Measurements from ENCODE around the gene SYNE1. TPM values are rescaled to one million over a fixed set of nuclear protein-coding genes. Genes with fewer than 3 reads are reported as not detected.

The SYNE1 gene
- total and polyA plus RNA-seq, 2 of the 8 experiments (the other 6 are each of a cell fraction or from before 2014, with no cell fraction given): 2.8 to 5.5 TPM

- no peak overlapping the region for H2AK5ac ChIP-seq (ENCODE audit: low read depth, low read length)
- no peaks in the 10 kb centered on the region; the same call in 1 of the 2 replicates for H3K23me2 ChIP-seq (ENCODE audit: low read depth, low read length)
- no peaks in the 10 kb centered on the region for H3K79me1 ChIP-seq (ENCODE audit: low read depth, low read length)
- H3K18ac ChIP-seq (ENCODE audit: extremely low read depth, low read length): no peak overlapping the region
- no peak overlapping the region for H3K4me2 ChIP-seq (ENCODE audit: insufficient read depth in 1 of 2, low read depth in 2 of 2, low read length in 2 of 2)
- no peak for TF ChIP-seq SAP30 (IDR thresholded peaks at IDR 0.05; ENCODE audit: insufficient read depth, insufficient replicate concordance, low read length)
- TF ChIP-seq E2F6 (IDR thresholded peaks at IDR 0.05): no peak
- no peak for TF ChIP-seq TCF12 (IDR thresholded peaks at IDR 0.05; ENCODE audit: low read depth, low read length)
- no peak for TF ChIP-seq CBX8 (IDR thresholded peaks at IDR 0.05; ENCODE audit: borderline replicate concordance, low read depth, low read length)
- no peak for TF ChIP-seq ATF3 (IDR thresholded peaks at IDR 0.05; ENCODE audit: insufficient read depth, low read depth, low read length)
- no peak for TF ChIP-seq FOSL1 (IDR thresholded peaks at IDR 0.05; ENCODE audit: insufficient read depth, low read depth, low read length)
- TF ChIP-seq JUND (IDR thresholded peaks at IDR 0.05; ENCODE audit: low read length): no peak
- no peak for TF ChIP-seq BCL11A (IDR thresholded peaks at IDR 0.05; ENCODE audit: low read depth in 2 of 2, low read length in 2 of 2)
- no peak for TF ChIP-seq POLR2AphosphoS5 (IDR thresholded peaks at IDR 0.05; ENCODE audit: low read depth, low read length)
- TF ChIP-seq SIRT6 (IDR thresholded peaks at IDR 0.05; ENCODE audit: low read length): no peak
- no peak for TF ChIP-seq TBP (IDR thresholded peaks at IDR 0.05; ENCODE audit: low read depth, low read length)
- no peak for TF ChIP-seq TAF7 (optimal IDR thresholded peaks at IDR 0.05; ENCODE audit: borderline replicate concordance, low read depth, low read length)
- H2BK120ac ChIP-seq (replicated peaks; ENCODE audit: low read depth, low read length): no peak overlapping the region
- DNase-seq (ENCODE audit: low read depth in 1 of 2, low spot score in 2 of 2) (no peak), FAIRE-seq (no peak)
- no peak overlapping the region for H4K5ac ChIP-seq (ENCODE audit: insufficient read length, low read depth, low read length)
- no peaks in the 10 kb centered on the region for H3K79me2 ChIP-seq (ENCODE audit: control insufficient read depth in 1 of 2, insufficient read depth in 2 of 2, low read length in 2 of 2)
- no peak overlapping the region for H2BK15ac ChIP-seq (ENCODE audit: low read length)
- H3K9me3 ChIP-seq (ENCODE audit: insufficient read depth in 2 of 2, low read depth in 1 of 2, low read length in 1 of 2): no peaks in the 10 kb centered on the region
- H2BK5ac ChIP-seq (ENCODE audit: low read depth, low read length): no peak overlapping the region
- no peak overlapping the region for H2BK20ac ChIP-seq (ENCODE audit: low read length)
- ChIA-PET POLR2A (ENCODE audit: partially characterized antibody) (no interaction called here), CTCF (ENCODE audit: partially characterized antibody) (interaction anchor here (5.0 kb wide), 1 partner anchor 11 kb away, joined by 20 read pairs; no protein-coding TSS in a partner anchor)
- no peak overlapping the region for H3K14ac ChIP-seq (ENCODE audit: insufficient read length)
- H4K91ac ChIP-seq (replicated peaks; ENCODE audit: insufficient read length, low read length): no peak overlapping the region
- 93% methylated on average over 4 of the region's 4 CpGs; no CpG with 5 or more reads in 1 of the 2 experiments for WGBS, 2 experiments (ENCODE audit: extremely low coverage in 1 of 2, insufficient coverage in 1 of 2, insufficient read length in 1 of 2, insufficient replicate concordance in 2 of 2, low coverage in 1 of 2, low lambda C conversion rate in 2 of 2, missing lambda C conversion rate in 1 of 2)
- no peak overlapping the region for H2AFZ ChIP-seq (ENCODE audit: low read length)
- no peak overlapping the region for H3K9ac ChIP-seq (replicated peaks in 1 of 4; ENCODE audit: extremely low read depth in 1 of 4, low read depth in 3 of 4, low read length in 3 of 4)
- no peak overlapping the region for H3K27ac ChIP-seq (ENCODE audit: low read depth, low read length)
- H2BK12ac ChIP-seq (ENCODE audit: low read depth, low read length): no peak overlapping the region
- H3K36me3 ChIP-seq (ENCODE audit: control insufficient read depth in 2 of 4, insufficient read depth in 4 of 4, low read length in 3 of 4): no peaks in the 10 kb centered on the region
- no peaks in the 10 kb centered on the region for H4K20me1 ChIP-seq (replicated peaks in 1 of 2; ENCODE audit: control insufficient read depth in 1 of 2, insufficient read depth in 2 of 2, low read length in 2 of 2)
- no peak overlapping the region for H3K56ac ChIP-seq (replicated peaks; ENCODE audit: insufficient read length, low read depth, low read length)
- H3K4me3 ChIP-seq (ENCODE audit: extremely low read depth in 1 of 4, insufficient read depth in 2 of 4, low read depth in 3 of 4, low read length in 4 of 4): no peak overlapping the region
- H3K23ac ChIP-seq (ENCODE audit: insufficient read length): no peak overlapping the region
- no peaks in the 10 kb centered on the region for H3K27me3 ChIP-seq (replicated peaks in 1 of 4; ENCODE audit: control insufficient read depth in 3 of 4, extremely low read depth in 1 of 4, insufficient read depth in 3 of 4, low read length in 3 of 4)
- no peak overlapping the region for H3K4ac ChIP-seq (replicated peaks; ENCODE audit: insufficient read length, low read depth, low read length)
- no peak overlapping the region for H4K8ac ChIP-seq (ENCODE audit: extremely low read depth, insufficient read depth, low read length)
- no peaks in the 10 kb centered on the region for H3K4me1 ChIP-seq (replicated peaks in 1 of 4; ENCODE audit: control insufficient read depth in 3 of 4, insufficient read depth in 4 of 4, low read length in 3 of 4)
These were observed 302.6 kb downstream of the SYNE1 start for GRCh38 chr6:152334555-152334954.

All from H1 (cell line).